NCI-H2107 (cell line): Measurements from ENCODE around the gene PCDH11X.
"Not testable (repeated sequence)": the region's sequence is repeated elsewhere in the genome, so short reads cannot be mapped to it uniquely, and the experiment has no call there.

Experiments
- DNase-seq: peaks from one replicate; lab custom pipeline; 2025; lab: John Stamatoyannopoulos, UW

Gene PCDH11X, protein sequence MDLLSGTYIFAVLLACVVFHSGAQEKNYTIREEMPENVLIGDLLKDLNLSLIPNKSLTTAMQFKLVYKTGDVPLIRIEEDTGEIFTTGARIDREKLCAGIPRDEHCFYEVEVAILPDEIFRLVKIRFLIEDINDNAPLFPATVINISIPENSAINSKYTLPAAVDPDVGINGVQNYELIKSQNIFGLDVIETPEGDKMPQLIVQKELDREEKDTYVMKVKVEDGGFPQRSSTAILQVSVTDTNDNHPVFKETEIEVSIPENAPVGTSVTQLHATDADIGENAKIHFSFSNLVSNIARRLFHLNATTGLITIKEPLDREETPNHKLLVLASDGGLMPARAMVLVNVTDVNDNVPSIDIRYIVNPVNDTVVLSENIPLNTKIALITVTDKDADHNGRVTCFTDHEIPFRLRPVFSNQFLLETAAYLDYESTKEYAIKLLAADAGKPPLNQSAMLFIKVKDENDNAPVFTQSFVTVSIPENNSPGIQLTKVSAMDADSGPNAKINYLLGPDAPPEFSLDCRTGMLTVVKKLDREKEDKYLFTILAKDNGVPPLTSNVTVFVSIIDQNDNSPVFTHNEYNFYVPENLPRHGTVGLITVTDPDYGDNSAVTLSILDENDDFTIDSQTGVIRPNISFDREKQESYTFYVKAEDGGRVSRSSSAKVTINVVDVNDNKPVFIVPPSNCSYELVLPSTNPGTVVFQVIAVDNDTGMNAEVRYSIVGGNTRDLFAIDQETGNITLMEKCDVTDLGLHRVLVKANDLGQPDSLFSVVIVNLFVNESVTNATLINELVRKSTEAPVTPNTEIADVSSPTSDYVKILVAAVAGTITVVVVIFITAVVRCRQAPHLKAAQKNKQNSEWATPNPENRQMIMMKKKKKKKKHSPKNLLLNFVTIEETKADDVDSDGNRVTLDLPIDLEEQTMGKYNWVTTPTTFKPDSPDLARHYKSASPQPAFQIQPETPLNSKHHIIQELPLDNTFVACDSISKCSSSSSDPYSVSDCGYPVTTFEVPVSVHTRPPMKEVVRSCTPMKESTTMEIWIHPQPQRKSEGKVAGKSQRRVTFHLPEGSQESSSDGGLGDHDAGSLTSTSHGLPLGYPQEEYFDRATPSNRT (N-terminal part only)

GRCh38 chrX:91779135-91779534, at the start of gene PCDH11X:
Gene PCDH11X, plus strand, starts transcription at chrX:91779375. Its CDS starts 56,130 bp downstream, at chrX:91835505.
- DNase-seq: not testable (repeated sequence)

GRCh38 chrX:91747446-91747845, 31.7 kb upstream of the PCDH11X start:
- DNase-seq: not testable (repeated sequence)

DNA sequence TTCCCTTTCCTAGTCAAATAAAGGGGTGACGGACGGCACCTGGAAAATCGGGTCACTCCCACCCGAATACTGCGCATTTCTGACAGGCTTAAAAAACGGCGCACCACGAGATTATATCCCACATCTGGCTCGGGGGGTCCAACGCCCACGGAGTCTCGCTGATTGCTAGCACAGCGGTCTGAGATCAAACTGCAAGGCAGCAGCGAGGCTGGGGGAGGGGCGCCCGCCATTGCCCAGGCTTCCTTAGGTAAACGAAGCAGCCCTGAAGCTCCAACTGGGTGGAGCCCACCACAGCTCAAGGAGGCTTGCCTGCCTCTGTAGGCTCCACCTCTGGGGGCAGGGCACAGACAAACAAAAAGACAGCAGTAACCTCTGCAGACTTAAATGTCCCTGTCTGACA, 26.2 kb upstream of the PCDH11X start:
- not testable (repeated sequence) for DNase-seq

- not testable (repeated sequence) for DNase-seq
Observed at GRCh38 chrX:91770619-91771488, 8.3 kb upstream of the PCDH11X start.

GRCh38 chrX:91773943-91774342, 5.2 kb upstream of the PCDH11X start:
- not testable (repeated sequence) for DNase-seq

GRCh38 chrX:91780008-91780407, 833 bp downstream of the PCDH11X start:
- DNase-seq: not testable (repeated sequence)

DNA sequence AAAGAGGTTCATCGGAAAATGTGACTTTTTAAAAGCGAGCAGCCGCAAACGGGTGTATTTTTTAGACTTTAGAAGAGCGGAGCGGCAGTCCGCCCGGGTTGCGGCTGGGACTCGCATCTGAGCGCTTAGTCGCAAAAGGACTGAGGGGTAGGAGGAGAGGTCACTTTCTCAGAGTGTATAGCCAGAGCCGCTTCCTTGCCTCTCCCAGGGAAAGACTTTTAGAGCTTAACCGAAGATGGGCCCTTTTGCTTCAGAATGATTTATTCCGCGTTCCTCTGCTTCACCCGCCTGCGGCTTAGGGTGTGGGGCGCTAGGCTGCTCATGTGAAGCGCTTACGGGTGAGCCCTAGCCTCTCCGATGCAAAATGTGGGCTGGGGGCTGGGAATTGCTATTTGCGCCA, 1.5 kb downstream of the PCDH11X start:
- DNase-seq: not testable (repeated sequence)

GRCh38 chrX:91781553-91782298, 2.6 kb downstream of the PCDH11X start:
- DNase-seq: not testable (repeated sequence)

- DNase-seq: not testable (repeated sequence)
Observed at GRCh38 chrX:91782825-91783224, 3.6 kb downstream of the PCDH11X start.

- DNase-seq: not testable (repeated sequence)
Observed at GRCh38 chrX:91817537-91817936, 38.4 kb downstream of the PCDH11X start.

DNA sequence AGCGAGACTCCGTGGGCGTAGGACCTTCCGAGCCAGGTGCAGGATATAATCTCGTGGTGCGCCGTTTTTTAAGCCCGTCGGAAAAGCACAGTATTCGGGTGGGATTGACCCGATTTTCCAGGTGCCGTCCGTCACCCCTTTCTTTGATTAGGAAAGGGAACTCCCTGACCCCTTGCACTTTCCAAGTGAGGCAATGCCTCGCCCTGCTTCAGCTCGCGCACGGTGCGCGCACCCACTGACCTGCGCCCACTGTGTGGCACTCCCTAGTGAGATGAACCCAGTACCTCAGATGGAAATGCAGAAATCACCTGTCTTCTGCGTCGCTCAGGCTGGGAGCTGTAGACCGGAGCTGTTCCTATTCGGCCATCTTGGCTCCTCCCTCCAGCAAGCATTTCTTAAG, 46.1 kb downstream of the PCDH11X start:
- DNase-seq: not testable (repeated sequence)
